HepG2 (cell line): ENCODE measurements around the gene GDF15. TPM values are rescaled to one million over a fixed set of nuclear protein-coding genes. Genes with fewer than 3 reads are reported as not detected.

Experiments used
- ATAC-seq: fragments of 200-7000 bp; cut with Tn5 transposase; 3 replicates; pipeline ENCODE4 v1.9.1; 2020; ENCODE audit warnings: mild to moderate bottlenecking, moderate library complexity
- BruUV-seq: library from RNA; stranded (reverse); fragments of 400-500 nt; replicated peaks from 2 replicates; lab custom pipeline; 2021; lab: Mats Ljungman, UMichigan
- CTCF ChIA-PET: fragments of 300-600 bp; formaldehyde crosslinking; extraction: SDS; loops from one replicate; lab custom pipeline; 2021; ENCODE audit warnings: low total read pairs, inconsistent platforms, low intra/inter-chr PET ratio; lab: Yijun Ruan, JAX
- POLR2A ChIA-PET: fragments of 350-600 bp; sonication (Branson Sonifier 250); formaldehyde crosslinking; loops from one replicate; lab custom pipeline; 2020; ENCODE audit warnings: antibody characterized with exemption, inconsistent platforms; lab: Yijun Ruan, JAX
- DNase-seq: peaks from one replicate; pipeline ENCODE4 v3.0.0-alpha.2; 2015; ENCODE audit warnings: low spot score
- FAIRE-seq: peaks from 3 replicates; lab custom pipeline; 2011; peaks lifted over from hg19 to GRCh38; lab: Jason Lieb, UNC
- H2AFZ ChIP-seq: one replicate; pipeline ENCODE4 v1.6.1; 2011; ENCODE audit warnings: low read length, inconsistent platforms
- H3K27ac ChIP-seq: fragments of 300-600 bp; 3 replicates; pipeline ENCODE4 v1.8.0; 2011; ENCODE audit warnings: mixed run types, mild to moderate bottlenecking, mixed read lengths, low read length, inconsistent platforms; ENCODE audit not compliant: insufficient read depth; ENCODE audit errors: extremely low read length
- H3K27me3 ChIP-seq, 2 experiments: fragments of 200-600 bp in 1 of 2; 2 replicates in 1 of 2; 3 replicates in 1 of 2; pipeline versions ENCODE4 v1.6.0 to v1.8.0; 2011; ENCODE audit warnings: low read length in 2 of 2, mild to moderate bottlenecking in 2 of 2, moderate library complexity in 2 of 2, inconsistent platforms in 1 of 2; ENCODE audit not compliant: insufficient read depth in 2 of 2, control insufficient read depth in 1 of 2
- H3K36me3 ChIP-seq, 2 experiments: fragments of 200-600 bp in 1 of 2; replicated peaks in 1 of 2; 2 replicates in 1 of 2; 3 replicates in 1 of 2; pipeline versions ENCODE4 v1.5.1 to v1.8.0; 2011; ENCODE audit warnings: low read length in 2 of 2, inconsistent platforms in 1 of 2; ENCODE audit not compliant: insufficient read depth in 2 of 2, control insufficient read depth in 1 of 2
- H3K4me1 ChIP-seq: 2 replicates; pipeline ENCODE4 v1.5.1; 2012; ENCODE audit warnings: low read length, inconsistent platforms; ENCODE audit not compliant: insufficient read depth
- H3K4me2 ChIP-seq: 2 replicates; pipeline ENCODE4 v1.6.0; 2011; ENCODE audit warnings: low read depth, low read length, inconsistent platforms
- H3K4me3 ChIP-seq, 3 experiments: fragments of 200-600 bp in 1 of 3; sonication (generic), shearing (Covaris generic) in 1 of 3; replicated peaks in 1 of 3; 2 replicates each; pipeline ENCODE4 v1.5.1; 2011 to 2016; ENCODE audit warnings: low read length in 3 of 3, inconsistent platforms in 2 of 3, low read depth in 2 of 3, mild to moderate bottlenecking in 2 of 3, control low read depth in 1 of 3, mixed read lengths in 1 of 3; ENCODE audit not compliant: insufficient read depth in 1 of 3
- H3K79me2 ChIP-seq: one replicate; pipeline ENCODE4 v1.6.1; 2011; ENCODE audit warnings: low read length, inconsistent platforms; ENCODE audit not compliant: insufficient read depth
- H3K9ac ChIP-seq: 2 replicates; pipeline ENCODE4 v1.6.0; 2011; ENCODE audit warnings: mild to moderate bottlenecking, low read depth, low read length, inconsistent platforms; ENCODE audit not compliant: insufficient read depth
- H3K9me3 ChIP-seq: 2 replicates; pipeline ENCODE4 v1.5.1; 2012; ENCODE audit warnings: mild to moderate bottlenecking, low read length
- H4K20me1 ChIP-seq: 2 replicates; pipeline ENCODE4 v1.6.0; 2011; ENCODE audit warnings: inconsistent platforms, mild to moderate bottlenecking, low read length, moderate library complexity; ENCODE audit not compliant: insufficient read depth
- ARID3A ChIP-seq: IDR thresholded peaks from 2 replicates; pipeline ENCODE4 v1.6.1; 2012; ENCODE audit warnings: low read depth, low read length, improper control_type of control experiment
- ATM ChIP-seq: fragments of 450-650 bp; IDR thresholded peaks from 2 replicates; pipeline ENCODE4 v1.7.1; 2017; ENCODE audit warnings: mild to moderate bottlenecking, borderline replicate concordance
- IRF2 ChIP-seq: IDR thresholded peaks from 2 replicates; pipeline ENCODE4 v1.6.1; 2018; ENCODE audit warnings: missing genetic modification reagents, missing compliant biosample characterization
- KLF12 ChIP-seq: sonication (generic); formaldehyde crosslinking; IDR thresholded peaks from 2 replicates; pipeline ENCODE4 v1.4.0; 2020; ENCODE audit warnings: missing genetic modification reagents, borderline replicate concordance
- MYC ChIP-seq: sonication (generic); formaldehyde crosslinking; IDR thresholded peaks from 2 replicates; pipeline ENCODE4 v1.9.0; 2021; ENCODE audit warnings: missing genetic modification reagents, borderline replicate concordance
- POLR2G ChIP-seq: fragments of 200-400 bp; formaldehyde crosslinking; IDR thresholded peaks from 2 replicates; pipeline ENCODE4 v1.6.1; 2018; ENCODE audit warnings: mild to moderate bottlenecking, low read depth, low read length, moderate library complexity
- SNAPC4 ChIP-seq: sonication (generic); formaldehyde crosslinking; IDR thresholded peaks from 2 replicates; pipeline ENCODE4 v1.4.0; 2020; ENCODE audit warnings: mild to moderate bottlenecking, missing genetic modification reagents
- THRA ChIP-seq: sonication (generic); formaldehyde crosslinking; IDR thresholded peaks from 2 replicates; pipeline ENCODE4 v1.4.0; 2020; ENCODE audit warnings: missing genetic modification reagents, borderline replicate concordance
- ZBTB25 ChIP-seq: IDR thresholded peaks from 2 replicates; pipeline ENCODE4 v1.6.1; 2018; ENCODE audit warnings: missing genetic modification reagents
- WGBS: methylation state at CpG from one replicate; pipeline ENCODE4 v1.1.6; 2017; ENCODE audit warnings: low lambda C conversion rate; 5-methylcytosine and 5-hydroxymethylcytosine counted together
- in situ Hi-C: cut with HindIII; loops from 2 replicates; pipeline ENCODE4 v1.10.0; 2017; ENCODE audit warnings: low pct_unique_long_range_greater_than_20kb; ENCODE audit not compliant: extremely low pct_ligation_motif_present
- intact Hi-C: fragments of 100-400 bp; cut with micrococcal nuclease; formaldehyde crosslinking; loops from one replicate; pipeline ENCODE4 v1.10.0; 2022; ENCODE audit not compliant: unreplicated experiment
- polyA plus RNA-seq, 8 experiments: library from polyadenylated mRNA; depleted of rRNA in 3 of 8; stranded (reverse) in 7 of 8; unstranded in 1 of 8; fragments of >200 nt; fragmentation: Illumina TruSeq in 4 of 8; extraction: Trizol in 4 of 8; gene quantifications; 2 replicates each; pipeline versions ENCODE4 v1.2.1 to v1.2.3, GENCODE V29; 2011 to 2016; ENCODE audit warnings: low read depth in 4 of 8, missing spikeins in 1 of 8, mixed read lengths in 1 of 8; ENCODE audit not compliant: insufficient read depth in 1 of 8
- total RNA-seq, 5 experiments: library from RNA; depleted of rRNA; stranded (reverse); fragments of >200 nt; fragmentation: Illumina TruSeq; extraction: Trizol; gene quantifications; 2 replicates each; pipeline ENCODE4 v1.2.3, GENCODE V29; 2016; ENCODE audit warnings: low read depth in 1 of 5
- TF ChIP-seq, protein P1 (sequence below): sonication (generic); formaldehyde crosslinking; IDR thresholded peaks from 2 replicates; pipeline ENCODE4 v1.8.0; 2022; ENCODE audit warnings: missing genetic modification reagents, mild to moderate bottlenecking, moderate library complexity, borderline replicate concordance

The GDF15 gene
- total and polyA plus RNA-seq, 2 of the 13 experiments (the other 11 are each of a cell fraction or from before 2014, with no cell fraction given), result 146 to 422 TPM

DNA sequence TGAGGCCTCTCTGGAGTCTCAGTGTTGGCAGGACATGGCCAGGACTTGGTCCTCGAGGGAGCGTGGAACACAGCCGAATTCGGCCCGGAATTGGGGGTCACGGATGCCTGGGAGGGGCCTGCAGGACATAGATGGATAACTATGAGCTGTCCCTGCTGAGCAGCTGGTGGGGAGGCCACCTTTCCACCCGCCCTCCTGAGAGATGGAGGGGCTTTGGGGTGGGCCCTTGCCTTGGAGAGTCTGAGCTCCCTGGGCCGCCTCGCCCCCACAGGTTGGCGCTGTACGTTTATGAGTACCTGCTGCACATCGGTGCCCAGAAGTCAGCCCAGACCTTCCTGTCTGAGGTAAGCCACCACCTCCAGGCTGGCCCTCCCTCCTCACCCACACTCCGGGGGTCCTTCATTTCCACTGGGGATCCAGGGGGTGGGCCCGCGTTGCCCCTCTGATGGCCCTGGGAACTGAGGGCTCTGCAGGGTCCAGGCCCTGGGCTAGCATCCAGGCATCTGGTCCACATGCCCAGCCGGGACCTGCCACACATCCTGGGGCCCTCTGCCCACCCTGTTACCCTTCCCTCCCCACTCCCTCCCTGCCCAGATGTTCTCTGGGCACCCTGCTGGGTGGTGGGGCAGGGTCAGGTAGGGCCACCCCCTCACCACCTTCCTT, 41.3 kb downstream of the GDF15 start:
- Histone ChIP-seq H3K9me3 (no peaks in the 10 kb centered on the region), H4K20me1 (0 out of 2 replicates have a peak, but pooled peaks cover 2% of the 10 kb centered on the region), H2AFZ (no peak overlapping the region), H3K36me3 (peaks cover 1 to 3% of the 10 kb centered on the region in 2 experiments; a peak in 1 of 5 replicates), H3K9ac (no peak overlapping the region), H3K4me3 (no peak overlapping the region), H3K79me2 (peaks cover 14% of the 10 kb centered on the region), H3K27me3 (no peaks in the 10 kb centered on the region), H3K27ac (no peak overlapping the region), H3K4me1 (no peaks in the 10 kb centered on the region), H3K4me2 (no peak overlapping the region)
- ATAC-seq (no peak), FAIRE-seq (no peak), DNase-seq (no peak)
- BruUV-seq, result no TSS peak
- WGBS, result 93% methylated on average over 10 of the region's 16 CpGs
- in situ Hi-C loops, result no loop called here
- CTCF ChIA-PET, result no interaction called here
- intact Hi-C loops, result no loop called here
- POLR2A ChIA-PET, result no interaction called here
- no peak for TF ChIP-seq ARID3A
- TF ChIP-seq THRA, result no peak
- no peak for TF ChIP-seq KLF12 (CRISPR knock-in tag)
- TF ChIP-seq SNAPC4 (CRISPR knock-in tag), result no peak
- no peak for TF ChIP-seq ATM
- TF ChIP-seq MYC (CRISPR knock-in tag), result no peak
- TF ChIP-seq, protein P1, sequence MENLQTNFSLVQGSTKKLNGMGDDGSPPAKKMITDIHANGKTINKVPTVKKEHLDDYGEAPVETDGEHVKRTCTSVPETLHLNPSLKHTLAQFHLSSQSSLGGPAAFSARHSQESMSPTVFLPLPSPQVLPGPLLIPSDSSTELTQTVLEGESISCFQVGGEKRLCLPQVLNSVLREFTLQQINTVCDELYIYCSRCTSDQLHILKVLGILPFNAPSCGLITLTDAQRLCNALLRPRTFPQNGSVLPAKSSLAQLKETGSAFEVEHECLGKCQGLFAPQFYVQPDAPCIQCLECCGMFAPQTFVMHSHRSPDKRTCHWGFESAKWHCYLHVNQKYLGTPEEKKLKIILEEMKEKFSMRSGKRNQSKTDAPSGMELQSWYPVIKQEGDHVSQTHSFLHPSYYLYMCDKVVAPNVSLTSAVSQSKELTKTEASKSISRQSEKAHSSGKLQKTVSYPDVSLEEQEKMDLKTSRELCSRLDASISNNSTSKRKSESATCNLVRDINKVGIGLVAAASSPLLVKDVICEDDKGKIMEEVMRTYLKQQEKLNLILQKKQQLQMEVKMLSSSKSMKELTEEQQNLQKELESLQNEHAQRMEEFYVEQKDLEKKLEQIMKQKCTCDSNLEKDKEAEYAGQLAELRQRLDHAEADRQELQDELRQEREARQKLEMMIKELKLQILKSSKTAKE, result no peak
- no peak for TF ChIP-seq POLR2G
- TF ChIP-seq IRF2 (CRISPR knock-in tag), result no peak
- TF ChIP-seq ZBTB25, result no peak
